H9 (cell line): Measurements from ENCODE around the gene LPCAT4. TPM values are rescaled to one million over a fixed set of nuclear protein-coding genes. Genes with fewer than 3 reads are reported as not detected.

ENCODE experiments used
- DNase-seq: peaks from one replicate; pipeline ENCODE4 v3.0.0-alpha.2; 2017
- H2AFZ ChIP-seq: one replicate; pipeline ENCODE4 v1.6.1; 2013; ENCODE audit warnings: mild to moderate bottlenecking, low read length, control low read depth, moderate library complexity
- H2AK5ac ChIP-seq: 2 replicates; pipeline ENCODE4 v1.6.1; 2013; ENCODE audit warnings: low read length, control low read depth, mixed read lengths; ENCODE audit not compliant: insufficient read length
- H2BK120ac ChIP-seq: one replicate; pipeline ENCODE4 v1.6.1; 2013; ENCODE audit warnings: low read depth, mild to moderate bottlenecking, low read length, control low read depth, inconsistent platforms; ENCODE audit not compliant: poor library complexity, severe bottlenecking
- H2BK12ac ChIP-seq: 2 replicates; pipeline ENCODE4 v1.6.1; 2013; ENCODE audit warnings: low read length, control low read depth, mixed read lengths, low read depth; ENCODE audit not compliant: insufficient read length
- H2BK15ac ChIP-seq: 2 replicates; pipeline ENCODE4 v1.6.1; 2013; ENCODE audit warnings: low read depth, low read length, control low read depth
- H2BK20ac ChIP-seq: one replicate; pipeline ENCODE4 v1.6.1; 2013; ENCODE audit warnings: low read depth, mild to moderate bottlenecking, low read length, control low read depth, inconsistent platforms; ENCODE audit not compliant: poor library complexity, severe bottlenecking
- H2BK5ac ChIP-seq: 2 replicates; pipeline ENCODE4 v1.6.1; 2013; ENCODE audit warnings: low read length, control low read depth, mixed read lengths; ENCODE audit not compliant: insufficient read length
- H3K14ac ChIP-seq: 2 replicates; pipeline ENCODE4 v1.6.1; 2013; ENCODE audit warnings: low read length, control low read depth; ENCODE audit not compliant: insufficient read depth
- H3K18ac ChIP-seq: 2 replicates; pipeline ENCODE4 v1.6.1; 2013; ENCODE audit warnings: low read depth, mild to moderate bottlenecking, mixed read lengths, low read length, control low read depth; ENCODE audit not compliant: insufficient read length
- H3K23ac ChIP-seq: 2 replicates; pipeline ENCODE4 v1.6.1; 2013; ENCODE audit warnings: low read length, control low read depth, mixed read lengths, low read depth; ENCODE audit not compliant: insufficient read length
- H3K23me2 ChIP-seq: 2 replicates; pipeline ENCODE4 v1.6.1; 2013; ENCODE audit warnings: low read depth, mild to moderate bottlenecking, mixed read lengths, low read length, control low read depth; ENCODE audit not compliant: insufficient read length, poor library complexity, severe bottlenecking
- H3K27ac ChIP-seq: 2 replicates; pipeline ENCODE4 v1.5.1; 2013; ENCODE audit warnings: low read length, control low read depth, mixed read lengths, low read depth; ENCODE audit not compliant: insufficient read length
- H3K27me3 ChIP-seq: 2 replicates; pipeline ENCODE4 v1.6.1; 2013; ENCODE audit warnings: low read length, control low read depth, inconsistent platforms; ENCODE audit not compliant: insufficient read depth
- H3K4ac ChIP-seq: 2 replicates; pipeline ENCODE4 v1.6.1; 2013; ENCODE audit warnings: low read depth, mild to moderate bottlenecking, control low read depth, inconsistent platforms, low read length, moderate library complexity
- H3K4me1 ChIP-seq: 2 replicates; pipeline ENCODE4 v1.6.1; 2013; ENCODE audit warnings: low read length, control low read depth, inconsistent platforms; ENCODE audit not compliant: insufficient read depth
- H3K4me2 ChIP-seq: 2 replicates; pipeline ENCODE4 v1.6.1; 2013; ENCODE audit warnings: low read length, control low read depth, mixed read lengths; ENCODE audit not compliant: insufficient read length, insufficient read depth
- H3K56ac ChIP-seq: 2 replicates; pipeline ENCODE4 v1.6.1; 2013; ENCODE audit warnings: low read depth, mild to moderate bottlenecking, mixed read lengths, low read length, control low read depth; ENCODE audit not compliant: insufficient read length
- H3K79me1 ChIP-seq: 2 replicates; pipeline ENCODE4 v1.6.1; 2013; ENCODE audit warnings: low read depth, mild to moderate bottlenecking, moderate library complexity, low read length, control low read depth, inconsistent platforms; ENCODE audit not compliant: insufficient read depth, poor library complexity, severe bottlenecking
- H3K79me2 ChIP-seq: 2 replicates; pipeline ENCODE4 v1.6.1; 2013; ENCODE audit warnings: low read length, control low read depth, inconsistent platforms; ENCODE audit not compliant: insufficient read depth
- H3K9ac ChIP-seq: 2 replicates; pipeline ENCODE4 v1.6.1; 2013; ENCODE audit warnings: low read length, control low read depth, mixed read lengths; ENCODE audit not compliant: insufficient read length; ENCODE audit errors: extremely low read depth
- H3K9me3 ChIP-seq: one replicate; pipeline ENCODE4 v1.6.1; 2013; ENCODE audit warnings: low read depth, low read length, inconsistent platforms; ENCODE audit not compliant: control insufficient read depth
- H3T11ph ChIP-seq: one replicate; pipeline ENCODE4 v1.6.1; 2013; ENCODE audit warnings: mild to moderate bottlenecking, low read length, control low read depth, inconsistent platforms
- H4K20me1 ChIP-seq: one replicate; pipeline ENCODE4 v1.6.1; 2013; ENCODE audit not compliant: control insufficient read depth, insufficient read length, insufficient read depth
- H4K5ac ChIP-seq: 2 replicates; pipeline ENCODE4 v1.6.1; 2013; ENCODE audit warnings: low read depth, mild to moderate bottlenecking, mixed read lengths, low read length, control low read depth; ENCODE audit not compliant: insufficient read length
- H4K8ac ChIP-seq: replicated peaks from 2 replicates; pipeline ENCODE4 v1.6.1; 2013; ENCODE audit warnings: low read length, control low read depth, mixed read lengths, low read depth; ENCODE audit not compliant: insufficient read length
- H4K91ac ChIP-seq: 2 replicates; pipeline ENCODE4 v1.6.1; 2013; ENCODE audit warnings: low read depth, mild to moderate bottlenecking, moderate library complexity, mixed read lengths, low read length, control low read depth; ENCODE audit not compliant: insufficient read length
- H3K27ac Mint-ChIP-seq, 3 experiments: 2 replicates in 2 of 3; 3 replicates in 1 of 3; pipeline ENCODE4 v1.8.0; 2020 to 2021; ENCODE audit warnings: mixed read lengths in 3 of 3, mild to moderate bottlenecking in 1 of 3, moderate library complexity in 1 of 3
- H3K27me3 Mint-ChIP-seq: 2 replicates; pipeline ENCODE4 v1.8.0; 2021; ENCODE audit warnings: low read depth, mild to moderate bottlenecking, moderate library complexity, mixed read lengths
- H3K36me3 Mint-ChIP-seq, 3 experiments: 2 replicates in 2 of 3; 3 replicates in 1 of 3; pipeline ENCODE4 v1.8.0; 2020 to 2021; ENCODE audit warnings: low read depth in 3 of 3, mixed read lengths in 3 of 3; ENCODE audit not compliant: insufficient read depth in 1 of 3
- H3K4me1 Mint-ChIP-seq, 2 experiments: 2 replicates each; pipeline ENCODE4 v1.8.0; 2020; ENCODE audit warnings: mixed read lengths in 2 of 2
- H3K4me3 Mint-ChIP-seq, 2 experiments: 2 replicates in 1 of 2; 3 replicates in 1 of 2; pipeline ENCODE4 v1.8.0; 2020 to 2021; ENCODE audit warnings: mild to moderate bottlenecking in 2 of 2, mixed read lengths in 2 of 2, moderate library complexity in 1 of 2
- H3K9me3 Mint-ChIP-seq, 2 experiments: 2 replicates in 1 of 2; 3 replicates in 1 of 2; pipeline ENCODE4 v1.8.0; 2020; ENCODE audit warnings: mild to moderate bottlenecking in 2 of 2, mixed read lengths in 2 of 2, moderate library complexity in 1 of 2
- CTCF ChIP-seq: fragments of 200-600 bp; sonication (generic); conservative IDR thresholded peaks from 3 replicates; pipeline ENCODE4 v1.8.0; 2021; ENCODE audit warnings: antibody characterized with exemption, mild to moderate bottlenecking
- WGBS: extraction: QIAGEN DNeasy Blood & Tissue Kit; methylation state at CpG from one replicate; pipeline ENCODE4 v1.1.7; 2013; ENCODE audit warnings: missing lambda C conversion rate, low lambda C conversion rate, mixed read lengths; ENCODE audit not compliant: insufficient read length; ENCODE audit errors: extremely low coverage; 5-methylcytosine and 5-hydroxymethylcytosine counted together
- total RNA-seq: library from RNA; stranded (reverse); gene quantifications from 2 replicates; pipeline ENCODE4 v1.2.1, GENCODE V29; 2021

Gene LPCAT4
- total RNA-seq, 1 experiment from 2014 or later = 71.1 TPM

GRCh38 chr15:34338347-34338746 is 28.6 kb downstream of the LPCAT4 start:
- H3K36me3 Mint-ChIP-seq = peaks cover 22 to 25% (median 25%) of the 10 kb centered on the region in 3 experiments
- H3K14ac ChIP-seq = no peak overlapping the region
- no peak overlapping the region for H3K23ac ChIP-seq
- H4K91ac ChIP-seq = no peak overlapping the region
- TF ChIP-seq CTCF = no peak
- no peak overlapping the region for H3K9ac ChIP-seq
- no peak overlapping the region for H3K4ac ChIP-seq
- no peak overlapping the region for H2AFZ ChIP-seq
- H3T11ph ChIP-seq = no peak overlapping the region
- no peak overlapping the region for H2BK15ac ChIP-seq
- peaks cover 10 to 15% of the 10 kb centered on the region in 2 experiments for H3K4me1 Mint-ChIP-seq
- H4K5ac ChIP-seq = no peak overlapping the region
- H4K8ac ChIP-seq = no peak overlapping the region
- H2BK5ac ChIP-seq = no peak overlapping the region
- no peaks in the 10 kb centered on the region for H3K9me3 ChIP-seq
- no CpG with 5 or more reads among the region's 16 CpGs for WGBS
- no peak overlapping the region for H3K18ac ChIP-seq
- H4K20me1 ChIP-seq = no peaks in the 10 kb centered on the region
- H2BK12ac ChIP-seq = no peak overlapping the region
- no peak for DNase-seq
- H3K4me1 ChIP-seq = peaks cover 2% of the 10 kb centered on the region; the same call in 1 of the 2 replicates
- H3K23me2 ChIP-seq = peaks cover 7% of the 10 kb centered on the region
- peaks cover 7% of the 10 kb centered on the region; the same call in 1 of the 2 replicates for H3K79me2 ChIP-seq
- H3K9me3 Mint-ChIP-seq = no peaks in the 10 kb centered on the region
- no peak overlapping the region for H3K56ac ChIP-seq
- H3K27me3 ChIP-seq = no peaks in the 10 kb centered on the region
- no peak overlapping the region for H3K27ac ChIP-seq
- peak overlapping the region in 2 of 3 experiments; percentile 53 to 76; a peak in 1 of 7 replicates for H3K27ac Mint-ChIP-seq
- H3K79me1 ChIP-seq = peaks cover 3% of the 10 kb centered on the region
- no peak overlapping the region for H2BK120ac ChIP-seq
- no peak overlapping the region for H2AK5ac ChIP-seq
- peak overlapping the region; percentile 76 for H3K4me2 ChIP-seq
- H3K27me3 Mint-ChIP-seq = peaks cover 5% of the 10 kb centered on the region; the same call in 1 of the 2 replicates
- H3K4me3 Mint-ChIP-seq = peak overlapping the region; percentile 81 to 82
- H2BK20ac ChIP-seq = no peak overlapping the region
